Keratinocyte (primary cell): Measurements from ENCODE around the gene TECTB. TPM values are rescaled to one million over a fixed set of nuclear protein-coding genes. Genes with fewer than 3 reads are reported as not detected.

Experiments used
- DNase-seq: peaks from one replicate; pipeline ENCODE4 v3.0.0-alpha.2; 2011; ENCODE audit warnings: low read depth, missing footprints, low spot score
- FAIRE-seq: peaks from 2 replicates; lab custom pipeline; 2011; peaks lifted over from hg19 to GRCh38; lab: Jason Lieb, UNC
- H2AFZ ChIP-seq: 2 replicates; pipeline ENCODE4 v1.6.0; 2012; ENCODE audit warnings: low read length, control low read depth, inconsistent platforms; ENCODE audit not compliant: control insufficient read depth
- H3K27ac ChIP-seq: 2 replicates; pipeline ENCODE4 v1.5.1; 2011; ENCODE audit warnings: low read length; ENCODE audit not compliant: control insufficient read depth, insufficient read depth
- H3K27me3 ChIP-seq: 3 replicates; pipeline ENCODE4 v1.6.0; 2011; ENCODE audit warnings: low read length; ENCODE audit not compliant: control insufficient read depth, insufficient read depth; ENCODE audit errors: extremely low read depth
- H3K36me3 ChIP-seq, 2 experiments: 2 replicates in 1 of 2; 3 replicates in 1 of 2; pipeline ENCODE4 v1.5.1; 2011; ENCODE audit warnings: low read length in 2 of 2, mild to moderate bottlenecking in 1 of 2; ENCODE audit not compliant: control insufficient read depth in 2 of 2, insufficient read depth in 2 of 2; ENCODE audit errors: extremely low read depth in 1 of 2
- H3K4me1 ChIP-seq: 3 replicates; pipeline ENCODE4 v1.5.1; 2011; ENCODE audit warnings: low read length; ENCODE audit not compliant: control insufficient read depth, insufficient read depth; ENCODE audit errors: extremely low read depth
- H3K4me2 ChIP-seq: 3 replicates; pipeline ENCODE4 v1.6.0; 2011; ENCODE audit warnings: low read depth, low read length; ENCODE audit not compliant: control insufficient read depth, insufficient read depth; ENCODE audit errors: extremely low read depth
- H3K4me3 ChIP-seq, 3 experiments: fragments of 200-600 bp in 1 of 3; sonication (generic) in 1 of 3; 2 replicates in 2 of 3; 3 replicates in 1 of 3; pipeline ENCODE4 v1.5.1; 2011 to 2016; ENCODE audit warnings: low read length in 3 of 3, mild to moderate bottlenecking in 3 of 3, control low read depth in 2 of 3, inconsistent platforms in 1 of 3, low read depth in 1 of 3, mixed read lengths in 1 of 3, mixed run types in 1 of 3, moderate library complexity in 1 of 3; ENCODE audit not compliant: control insufficient read depth in 2 of 3, insufficient read depth in 2 of 3; ENCODE audit errors: extremely low read depth in 1 of 3
- H3K79me2 ChIP-seq: 2 replicates; pipeline ENCODE4 v1.6.0; 2012; ENCODE audit warnings: low read length; ENCODE audit not compliant: control insufficient read depth, insufficient read depth
- H3K9ac ChIP-seq: 3 replicates; pipeline ENCODE4 v1.6.0; 2011; ENCODE audit warnings: low read length; ENCODE audit not compliant: control insufficient read depth, insufficient read depth; ENCODE audit errors: extremely low read depth
- H3K9me1 ChIP-seq: 3 replicates; pipeline ENCODE4 v1.6.0; 2011; ENCODE audit warnings: low read length; ENCODE audit not compliant: control insufficient read depth, insufficient read depth; ENCODE audit errors: extremely low read depth
- H3K9me3 ChIP-seq: 2 replicates; pipeline ENCODE4 v1.5.1; 2012; ENCODE audit warnings: low read depth, low read length; ENCODE audit not compliant: control insufficient read depth
- H4K20me1 ChIP-seq: 3 replicates; pipeline ENCODE4 v1.6.0; 2011; ENCODE audit warnings: low read length; ENCODE audit not compliant: control insufficient read depth, insufficient read depth; ENCODE audit errors: extremely low read depth
- EZH2 ChIP-seq: IDR thresholded peaks from one replicate; pipeline ENCODE4 v1.6.1; 2012; ENCODE audit warnings: inconsistent platforms, mild to moderate bottlenecking, low read length, moderate library complexity
- dilution Hi-C: fragments of 300-500 bp; cut with MboI; formaldehyde crosslinking; loops from one replicate; pipeline ENCODE4 v1.7.0; 2020; ENCODE audit warnings: low sequenced_read_pairs; ENCODE audit not compliant: extremely low pct_ligation_motif_present
- polyA plus RNA-seq, 5 experiments: library from polyadenylated mRNA; depleted of rRNA in 3 of 5; stranded (reverse) in 3 of 5; stranded (forward) in 1 of 5; unstranded in 1 of 5; fragments of >200 nt; gene quantifications; 1 replicate in 1 of 5; 2 replicates in 3 of 5; 3 replicates in 1 of 5; pipeline versions ENCODE4 v1.2.1 to v1.2.3, GENCODE V29; 2011 to 2012; ENCODE audit warnings: missing spikeins in 2 of 5, low read depth in 1 of 5, low replicate concordance in 1 of 5
- TF ChIP-seq, protein P1 (sequence below), 3 experiments: IDR thresholded peaks in 1 of 3; conservative IDR thresholded peaks in 1 of 3; optimal IDR thresholded peaks in 1 of 3; 2 replicates in 2 of 3; 3 replicates in 1 of 3; pipeline versions ENCODE3 to v1.5.1; 2011; ENCODE audit warnings: low read length in 3 of 3, mild to moderate bottlenecking in 3 of 3, moderate library complexity in 2 of 3, control low read depth in 1 of 3, inconsistent platforms in 1 of 3; ENCODE audit not compliant: insufficient read depth in 2 of 3; ENCODE audit errors: extremely low read depth in 1 of 3

The TECTB gene
- polyA plus RNA-seq, 1 donor (not counting 4 experiments of a cell fraction or from before 2014, with no cell fraction given): not detected

DNA sequence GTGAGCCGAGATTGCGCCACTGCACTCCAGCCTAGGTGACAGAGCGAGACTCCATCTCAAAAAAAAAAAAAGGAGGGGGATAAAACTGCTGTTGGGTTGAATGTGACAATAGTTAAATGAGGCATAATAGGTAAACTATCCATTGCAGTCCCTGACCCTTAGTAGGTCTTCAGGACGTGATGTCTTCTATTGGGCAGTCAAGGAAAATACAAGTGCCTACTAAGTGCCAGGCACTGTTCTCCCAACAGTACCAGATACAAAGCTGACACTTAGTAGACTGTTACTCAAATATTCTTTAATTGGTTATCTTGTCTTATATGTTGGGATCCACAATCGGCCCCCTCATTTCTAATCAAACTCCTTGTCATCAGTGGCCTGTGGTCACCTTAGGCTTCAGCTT, 63.6 kb downstream of the TECTB start:
- dilution Hi-C loops: no loop called here
- H3K36me3 ChIP-seq: no peaks in the 10 kb centered on the region

GRCh38 chr10:112347709-112348671, 64.8 kb downstream of the TECTB start:
- Histone ChIP-seq H3K36me3 (no peaks in the 10 kb centered on the region), H2AFZ (no peak overlapping the region), H3K9me3 (no peaks in the 10 kb centered on the region), H3K4me3 (no peak overlapping the region), H3K9me1 (no peaks in the 10 kb centered on the region), H4K20me1 (no peaks in the 10 kb centered on the region), H3K4me2 (no peak overlapping the region), H3K27ac (no peak overlapping the region), H3K4me1 (no peaks in the 10 kb centered on the region), H3K27me3 (no peaks in the 10 kb centered on the region), H3K9ac (no peak overlapping the region), H3K79me2 (no peaks in the 10 kb centered on the region)
- dilution Hi-C loops: no loop called here
- TF ChIP-seq EZH2: no peak
- TF ChIP-seq, protein P1, sequence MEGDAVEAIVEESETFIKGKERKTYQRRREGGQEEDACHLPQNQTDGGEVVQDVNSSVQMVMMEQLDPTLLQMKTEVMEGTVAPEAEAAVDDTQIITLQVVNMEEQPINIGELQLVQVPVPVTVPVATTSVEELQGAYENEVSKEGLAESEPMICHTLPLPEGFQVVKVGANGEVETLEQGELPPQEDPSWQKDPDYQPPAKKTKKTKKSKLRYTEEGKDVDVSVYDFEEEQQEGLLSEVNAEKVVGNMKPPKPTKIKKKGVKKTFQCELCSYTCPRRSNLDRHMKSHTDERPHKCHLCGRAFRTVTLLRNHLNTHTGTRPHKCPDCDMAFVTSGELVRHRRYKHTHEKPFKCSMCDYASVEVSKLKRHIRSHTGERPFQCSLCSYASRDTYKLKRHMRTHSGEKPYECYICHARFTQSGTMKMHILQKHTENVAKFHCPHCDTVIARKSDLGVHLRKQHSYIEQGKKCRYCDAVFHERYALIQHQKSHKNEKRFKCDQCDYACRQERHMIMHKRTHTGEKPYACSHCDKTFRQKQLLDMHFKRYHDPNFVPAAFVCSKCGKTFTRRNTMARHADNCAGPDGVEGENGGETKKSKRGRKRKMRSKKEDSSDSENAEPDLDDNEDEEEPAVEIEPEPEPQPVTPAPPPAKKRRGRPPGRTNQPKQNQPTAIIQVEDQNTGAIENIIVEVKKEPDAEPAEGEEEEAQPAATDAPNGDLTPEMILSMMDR (optimal IDR thresholded peaks at IDR 0.05 in 1 of 3, IDR thresholded peaks at IDR 0.05 in 1 of 3, conservative IDR thresholded peaks at IDR 0.05 in 1 of 3; ENCODE audit: extremely low read depth in 1 of 3, insufficient read depth in 2 of 3, low read length in 3 of 3): no peak
- DNase-seq (no peak), FAIRE-seq (no peak)

More for the DNA sequence above, 63.6 kb downstream of the TECTB start:
- Histone ChIP-seq H3K9ac (no peak overlapping the region), H4K20me1 (no peaks in the 10 kb centered on the region), H3K4me1 (no peaks in the 10 kb centered on the region), H3K9me1 (no peaks in the 10 kb centered on the region), H3K27ac (no peak overlapping the region), H3K4me2 (no peak overlapping the region), H3K27me3 (no peaks in the 10 kb centered on the region), H3K4me3 (no peak overlapping the region), H3K9me3 (no peaks in the 10 kb centered on the region), H3K79me2 (no peaks in the 10 kb centered on the region), H2AFZ (no peak overlapping the region)
- TF ChIP-seq, protein P1 (optimal IDR thresholded peaks at IDR 0.05 in 1 of 3, IDR thresholded peaks at IDR 0.05 in 1 of 3, conservative IDR thresholded peaks at IDR 0.05 in 1 of 3; ENCODE audit: extremely low read depth in 1 of 3, insufficient read depth in 2 of 3, low read length in 3 of 3): no peak
- TF ChIP-seq EZH2: no peak
- DNase-seq: no peak
- FAIRE-seq: no peak
